Liver (tissue), 9 donors: ENCODE results near the gene ADCYAP1. TPM values are rescaled to one million over a fixed set of nuclear protein-coding genes. Genes with fewer than 3 reads are reported as not detected.

Source experiments
- DNase-seq: peaks from one replicate; pipeline ENCODE4 v3.0.0-alpha.2; 2017; ENCODE audit warnings: low spot score
- H3K27ac ChIP-seq, 2 donors: one replicate each; pipeline ENCODE4 v1.7.0; 2013; ENCODE audit warnings: inconsistent platforms in 2 of 2, low read length in 2 of 2, control low read depth in 1 of 2, low read depth in 1 of 2, mild to moderate bottlenecking in 1 of 2
- H3K27me3 ChIP-seq, 4 donors: one replicate each; pipeline versions ENCODE4 v1.6.1 to v1.7.0; 2013; ENCODE audit warnings: low read length in 3 of 4, inconsistent platforms in 1 of 4, mild to moderate bottlenecking in 1 of 4, moderate library complexity in 1 of 4; ENCODE audit not compliant: control insufficient read depth in 4 of 4, insufficient read depth in 4 of 4
- H3K36me3 ChIP-seq, 4 donors: one replicate each; pipeline versions ENCODE4 v1.6.1 to v1.7.0; 2013; ENCODE audit warnings: low read length in 3 of 4, mild to moderate bottlenecking in 3 of 4, low read depth in 1 of 4, moderate library complexity in 1 of 4; ENCODE audit not compliant: control insufficient read depth in 4 of 4, insufficient read depth in 3 of 4
- H3K4me1 ChIP-seq, 4 donors: one replicate each; pipeline versions ENCODE4 v1.6.1 to v1.7.0; 2013; ENCODE audit warnings: low read length in 3 of 4, mild to moderate bottlenecking in 3 of 4, moderate library complexity in 1 of 4; ENCODE audit not compliant: control insufficient read depth in 4 of 4, insufficient read depth in 4 of 4
- H3K4me3 ChIP-seq, 3 donors: one replicate each; pipeline versions ENCODE4 v1.6.1 to v1.7.0; 2013; ENCODE audit warnings: low read length in 3 of 3, control low read depth in 1 of 3, low read depth in 1 of 3, mild to moderate bottlenecking in 1 of 3
- H3K9ac ChIP-seq, 2 donors: one replicate each; pipeline ENCODE4 v1.7.0; 2013; ENCODE audit warnings: low read length in 2 of 2, mild to moderate bottlenecking in 2 of 2, moderate library complexity in 2 of 2, control low read depth in 1 of 2, low read depth in 1 of 2
- H3K9me3 ChIP-seq, 4 donors: one replicate each; pipeline versions ENCODE4 v1.6.1 to v1.7.0; 2013; ENCODE audit warnings: low read length in 3 of 4; ENCODE audit not compliant: control insufficient read depth in 4 of 4
- EGR1 ChIP-seq, 2 donors: IDR thresholded peaks; 2 replicates each; pipeline ENCODE4 v1.6.1; 2016 to 2018; ENCODE audit warnings: antibody characterized with exemption in 2 of 2, low read depth in 2 of 2
- FOXA1 ChIP-seq: IDR thresholded peaks from 2 replicates; pipeline ENCODE4 v1.6.1; 2016; ENCODE audit warnings: antibody characterized with exemption
- FOXA2 ChIP-seq: IDR thresholded peaks from 2 replicates; pipeline ENCODE4 v1.6.1; 2016; ENCODE audit warnings: antibody characterized with exemption
- GABPA ChIP-seq, 2 donors: IDR thresholded peaks in 1 of 2; conservative IDR thresholded peaks in 1 of 2; 2 replicates each; pipeline ENCODE4 v1.6.1; 2016; ENCODE audit warnings: antibody characterized with exemption in 2 of 2, mild to moderate bottlenecking in 1 of 2, moderate library complexity in 1 of 2
- HNF4A ChIP-seq, 2 donors: conservative IDR thresholded peaks; 2 replicates each; pipeline ENCODE4 v1.6.1; 2016; ENCODE audit warnings: antibody characterized with exemption in 2 of 2, mild to moderate bottlenecking in 2 of 2
- HNF4G ChIP-seq: IDR thresholded peaks from 2 replicates; pipeline ENCODE4 v1.6.1; 2016; ENCODE audit warnings: antibody characterized with exemption
- NR2F2 ChIP-seq: IDR thresholded peaks from 2 replicates; pipeline ENCODE4 v1.6.1; 2016; ENCODE audit warnings: antibody characterized with exemption
- RAD21 ChIP-seq, 2 donors: IDR thresholded peaks; 2 replicates each; pipeline ENCODE4 v1.6.1; 2016; ENCODE audit warnings: antibody characterized with exemption in 2 of 2, mild to moderate bottlenecking in 2 of 2
- RXRA ChIP-seq, 2 donors: IDR thresholded peaks; 2 replicates each; pipeline ENCODE4 v1.6.1; 2017 to 2018; ENCODE audit warnings: antibody characterized with exemption in 2 of 2, mild to moderate bottlenecking in 1 of 2
- SP1 ChIP-seq: IDR thresholded peaks from 2 replicates; pipeline ENCODE4 v1.6.1; 2018; ENCODE audit warnings: antibody characterized with exemption, mild to moderate bottlenecking
- TAF1 ChIP-seq: conservative IDR thresholded peaks from 2 replicates; pipeline ENCODE4 v1.6.1; 2016; ENCODE audit warnings: antibody characterized with exemption, mild to moderate bottlenecking
- YY1 ChIP-seq: IDR thresholded peaks from 2 replicates; pipeline ENCODE4 v1.6.1; 2016; ENCODE audit warnings: antibody characterized with exemption, mild to moderate bottlenecking
- WGBS: extraction: QIAGEN DNeasy Blood & Tissue Kit; methylation state at CpG from one replicate; pipeline ENCODE4 v1.1.7; 2013; 5-methylcytosine and 5-hydroxymethylcytosine counted together
- polyA plus RNA-seq, 2 donors: library from polyadenylated mRNA; stranded (reverse) in 1 of 2; unstranded in 1 of 2; fragments of 200-250 nt in 1 of 2; fragments of >200 nt in 1 of 2; fragmentation: Nextera tagmentation in 1 of 2; extraction: Ambion mirVana in 1 of 2; gene quantifications; one replicate each; pipeline versions ENCODE4 v1.2.1 to v1.2.3, GENCODE V29; 2013 to 2015
- total RNA-seq, 2 donors: library from RNA; depleted of rRNA; stranded (reverse); fragments of >200 nt; gene quantifications; one replicate each; pipeline ENCODE4 v1.2.3, GENCODE V29; 2014
- TF ChIP-seq, protein P1 (sequence below): IDR thresholded peaks from 2 replicates; pipeline ENCODE4 v1.6.1; 2016; ENCODE audit warnings: antibody characterized with exemption
- TF ChIP-seq, protein P2 (sequence below): IDR thresholded peaks from 2 replicates; pipeline ENCODE4 v1.6.1; 2016; ENCODE audit warnings: antibody characterized with exemption, mild to moderate bottlenecking
- donor health status: healthy.
- donor health status: healthy.
- donor health status: healthy.
- donor health status: healthy.
- donor health status: healthy.

The ADCYAP1 gene
- total and polyA plus RNA-seq, 4 donors: 0.02 to 0.08 TPM; not detected in 2

DNA sequence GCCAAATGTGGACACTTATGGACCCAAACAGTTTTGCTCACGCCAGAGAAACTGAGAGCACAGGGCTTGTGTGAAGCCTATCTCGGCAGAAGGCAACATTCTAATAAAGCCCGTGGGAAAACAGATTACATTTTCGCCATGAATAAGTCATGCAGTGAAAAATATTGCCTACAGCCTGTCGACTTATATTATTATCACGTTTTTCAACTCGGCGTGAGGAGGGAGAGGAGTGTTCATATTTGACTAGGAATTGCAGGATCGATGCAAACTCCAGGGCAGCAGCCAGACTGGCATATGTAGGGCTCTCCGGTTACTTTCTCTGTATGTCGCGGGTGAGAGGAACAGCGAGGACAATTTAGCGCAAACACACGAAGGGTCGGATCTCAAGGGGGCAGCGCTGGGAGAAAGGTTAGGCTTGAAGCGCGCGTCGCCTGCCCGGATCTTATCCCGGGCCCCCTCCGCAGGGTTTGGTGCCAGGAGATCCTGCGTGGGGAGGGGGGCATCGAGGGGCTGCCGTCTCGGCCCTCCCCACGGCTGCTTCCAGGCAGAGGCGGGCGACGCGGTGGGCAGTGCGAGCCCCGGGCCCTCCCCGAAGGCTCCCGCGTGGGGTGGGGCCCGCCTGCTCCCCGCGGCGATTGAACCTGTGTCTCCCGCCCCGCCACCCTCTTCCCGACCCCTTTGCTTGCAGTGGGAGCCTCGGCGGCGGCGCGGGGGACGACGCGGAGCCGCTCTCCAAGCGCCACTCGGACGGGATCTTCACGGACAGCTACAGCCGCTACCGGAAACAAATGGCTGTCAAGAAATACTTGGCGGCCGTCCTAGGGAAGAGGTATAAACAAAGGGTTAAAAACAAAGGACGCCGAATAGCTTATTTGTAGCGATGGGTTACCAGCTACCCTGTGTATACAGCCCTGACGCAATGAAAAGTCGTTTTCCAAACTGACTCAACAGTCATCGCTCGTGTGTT is 4.4 kb downstream of the ADCYAP1 start (continued):
- TF ChIP-seq, protein P1, sequence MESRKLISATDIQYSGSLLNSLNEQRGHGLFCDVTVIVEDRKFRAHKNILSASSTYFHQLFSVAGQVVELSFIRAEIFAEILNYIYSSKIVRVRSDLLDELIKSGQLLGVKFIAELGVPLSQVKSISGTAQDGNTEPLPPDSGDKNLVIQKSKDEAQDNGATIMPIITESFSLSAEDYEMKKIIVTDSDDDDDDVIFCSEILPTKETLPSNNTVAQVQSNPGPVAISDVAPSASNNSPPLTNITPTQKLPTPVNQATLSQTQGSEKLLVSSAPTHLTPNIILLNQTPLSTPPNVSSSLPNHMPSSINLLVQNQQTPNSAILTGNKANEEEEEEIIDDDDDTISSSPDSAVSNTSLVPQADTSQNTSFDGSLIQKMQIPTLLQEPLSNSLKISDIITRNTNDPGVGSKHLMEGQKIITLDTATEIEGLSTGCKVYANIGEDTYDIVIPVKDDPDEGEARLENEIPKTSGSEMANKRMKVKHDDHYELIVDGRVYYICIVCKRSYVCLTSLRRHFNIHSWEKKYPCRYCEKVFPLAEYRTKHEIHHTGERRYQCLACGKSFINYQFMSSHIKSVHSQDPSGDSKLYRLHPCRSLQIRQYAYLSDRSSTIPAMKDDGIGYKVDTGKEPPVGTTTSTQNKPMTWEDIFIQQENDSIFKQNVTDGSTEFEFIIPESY: no peak
- no peak for TF ChIP-seq FOXA1
- no peak for TF ChIP-seq RAD21 (IDR thresholded peaks at IDR 0.05)
- TF ChIP-seq YY1: no peak
- TF ChIP-seq FOXA2: no peak
- TF ChIP-seq NR2F2: no peak
- TF ChIP-seq TAF1: no peak
- no peak for TF ChIP-seq EGR1 (IDR thresholded peaks at IDR 0.05; ENCODE audit: low read depth in 2 of 2)

DNA sequence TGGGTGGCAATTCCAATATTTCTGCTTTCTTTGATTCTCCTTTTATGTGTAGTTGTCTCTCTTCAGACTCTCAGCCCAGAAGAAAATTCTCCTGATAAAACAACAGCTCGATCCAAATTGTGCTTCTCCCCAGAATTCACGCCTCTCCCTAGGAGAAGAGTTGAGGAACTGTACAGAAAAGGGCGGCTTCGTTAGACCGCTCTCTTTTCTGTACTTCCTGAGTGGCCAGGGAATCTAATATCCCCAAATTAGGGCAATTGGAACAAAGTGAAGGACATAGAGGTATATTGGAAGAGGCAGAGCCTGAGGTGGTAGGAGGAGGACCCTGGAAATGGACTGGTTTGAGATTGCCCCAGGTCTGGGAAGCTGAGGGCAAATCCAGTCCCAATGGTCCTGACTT is 5.6 kb downstream of the ADCYAP1 start:
- Histone ChIP-seq H3K9ac (no peak overlapping the region), H3K4me1 (peaks cover 16 to 32% (median 26%) of the 10 kb centered on the region in 4 donors), H3K27ac (no peak overlapping the region), H3K9me3 (peaks cover 0 to 3% (median 0%) of the 10 kb centered on the region in 4 donors), H3K36me3 (no peaks in the 10 kb centered on the region), H3K4me3 (no peak overlapping the region), H3K27me3 (peaks cover 0 to 23% (median 13%) of the 10 kb centered on the region in 4 donors)
- no peak for DNase-seq
- 43% methylated on average over 5 of the region's 5 CpGs for WGBS
- TF ChIP-seq, protein P2, sequence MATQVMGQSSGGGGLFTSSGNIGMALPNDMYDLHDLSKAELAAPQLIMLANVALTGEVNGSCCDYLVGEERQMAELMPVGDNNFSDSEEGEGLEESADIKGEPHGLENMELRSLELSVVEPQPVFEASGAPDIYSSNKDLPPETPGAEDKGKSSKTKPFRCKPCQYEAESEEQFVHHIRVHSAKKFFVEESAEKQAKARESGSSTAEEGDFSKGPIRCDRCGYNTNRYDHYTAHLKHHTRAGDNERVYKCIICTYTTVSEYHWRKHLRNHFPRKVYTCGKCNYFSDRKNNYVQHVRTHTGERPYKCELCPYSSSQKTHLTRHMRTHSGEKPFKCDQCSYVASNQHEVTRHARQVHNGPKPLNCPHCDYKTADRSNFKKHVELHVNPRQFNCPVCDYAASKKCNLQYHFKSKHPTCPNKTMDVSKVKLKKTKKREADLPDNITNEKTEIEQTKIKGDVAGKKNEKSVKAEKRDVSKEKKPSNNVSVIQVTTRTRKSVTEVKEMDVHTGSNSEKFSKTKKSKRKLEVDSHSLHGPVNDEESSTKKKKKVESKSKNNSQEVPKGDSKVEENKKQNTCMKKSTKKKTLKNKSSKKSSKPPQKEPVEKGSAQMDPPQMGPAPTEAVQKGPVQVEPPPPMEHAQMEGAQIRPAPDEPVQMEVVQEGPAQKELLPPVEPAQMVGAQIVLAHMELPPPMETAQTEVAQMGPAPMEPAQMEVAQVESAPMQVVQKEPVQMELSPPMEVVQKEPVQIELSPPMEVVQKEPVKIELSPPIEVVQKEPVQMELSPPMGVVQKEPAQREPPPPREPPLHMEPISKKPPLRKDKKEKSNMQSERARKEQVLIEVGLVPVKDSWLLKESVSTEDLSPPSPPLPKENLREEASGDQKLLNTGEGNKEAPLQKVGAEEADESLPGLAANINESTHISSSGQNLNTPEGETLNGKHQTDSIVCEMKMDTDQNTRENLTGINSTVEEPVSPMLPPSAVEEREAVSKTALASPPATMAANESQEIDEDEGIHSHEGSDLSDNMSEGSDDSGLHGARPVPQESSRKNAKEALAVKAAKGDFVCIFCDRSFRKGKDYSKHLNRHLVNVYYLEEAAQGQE: no peak
- no peak for TF ChIP-seq HNF4A (conservative IDR thresholded peaks at IDR 0.05)
- no peak for TF ChIP-seq SP1
- TF ChIP-seq FOXA2: no peak
- no peak for TF ChIP-seq RAD21 (IDR thresholded peaks at IDR 0.05)
- no peak for TF ChIP-seq GABPA (IDR thresholded peaks at IDR 0.05 in 1 of 2, conservative IDR thresholded peaks at IDR 0.05 in 1 of 2)
- TF ChIP-seq RXRA (IDR thresholded peaks at IDR 0.05): no peak
- no peak for TF ChIP-seq HNF4G
- TF ChIP-seq NR2F2: no peak
- no peak for TF ChIP-seq EGR1 (IDR thresholded peaks at IDR 0.05; ENCODE audit: low read depth in 2 of 2)
- TF ChIP-seq FOXA1: no peak
- TF ChIP-seq, protein P1: no peak
- TF ChIP-seq YY1: no peak
- TF ChIP-seq TAF1: no peak
